ENCODE measurements around the gene GAS6. TPM values are rescaled to one million over a fixed set of nuclear protein-coding genes. Genes with fewer than 3 reads are reported as not detected.
"Not testable (repeated sequence)": the region's sequence is repeated elsewhere in the genome, so short reads cannot be mapped to it uniquely, and the experiment has no call there.

Gene GAS6
- total RNA-seq, 1 donor from 2014 or later, result 42.9 TPM

DNA sequence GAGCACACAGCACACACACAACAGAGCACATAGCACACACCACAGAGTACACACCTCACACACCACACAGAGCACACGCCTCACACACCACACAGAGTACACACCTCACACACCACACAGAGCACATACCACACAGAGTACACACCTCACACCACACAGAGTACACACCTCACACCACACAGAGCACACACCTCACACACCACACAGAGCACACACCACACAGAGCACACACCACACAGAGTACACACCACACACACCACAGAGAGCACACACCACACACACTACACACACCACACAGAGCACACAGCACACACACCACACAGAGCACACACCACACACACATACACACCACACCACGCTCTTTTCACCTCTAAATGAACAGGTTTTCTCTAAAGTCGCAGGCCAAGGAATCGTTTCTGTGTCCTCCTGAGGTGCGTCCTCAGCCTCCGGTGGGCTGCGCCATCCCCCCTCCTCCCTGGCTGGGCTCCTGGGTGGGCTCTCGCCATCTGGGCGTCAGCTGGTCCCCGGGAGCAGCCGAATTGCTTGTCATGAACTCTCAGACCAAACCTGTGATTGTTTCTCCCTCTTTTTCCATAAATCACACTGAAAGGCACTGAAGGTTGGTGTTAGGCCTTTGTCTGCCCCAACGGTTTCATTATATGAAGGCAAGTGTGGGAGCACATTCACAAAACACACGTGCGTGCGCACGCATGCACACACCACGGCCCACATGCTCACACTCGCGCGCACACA is 67.5 kb downstream of the GAS6 start:
- no peaks in the 10 kb centered on the region for H3K4me1 Mint-ChIP-seq (ENCODE audit: unreplicated experiment)
- no peaks in the 10 kb centered on the region for H3K36me3 Mint-ChIP-seq
- H3K9me3 Mint-ChIP-seq, result no peaks in the 10 kb centered on the region
- DNase-seq (ENCODE audit: extremely low spot score, unreplicated experiment), result no peak
- no peak overlapping the region for H3K27ac Mint-ChIP-seq
- no peaks in the 10 kb centered on the region for H3K27me3 Mint-ChIP-seq
- TF ChIP-seq, protein P1, sequence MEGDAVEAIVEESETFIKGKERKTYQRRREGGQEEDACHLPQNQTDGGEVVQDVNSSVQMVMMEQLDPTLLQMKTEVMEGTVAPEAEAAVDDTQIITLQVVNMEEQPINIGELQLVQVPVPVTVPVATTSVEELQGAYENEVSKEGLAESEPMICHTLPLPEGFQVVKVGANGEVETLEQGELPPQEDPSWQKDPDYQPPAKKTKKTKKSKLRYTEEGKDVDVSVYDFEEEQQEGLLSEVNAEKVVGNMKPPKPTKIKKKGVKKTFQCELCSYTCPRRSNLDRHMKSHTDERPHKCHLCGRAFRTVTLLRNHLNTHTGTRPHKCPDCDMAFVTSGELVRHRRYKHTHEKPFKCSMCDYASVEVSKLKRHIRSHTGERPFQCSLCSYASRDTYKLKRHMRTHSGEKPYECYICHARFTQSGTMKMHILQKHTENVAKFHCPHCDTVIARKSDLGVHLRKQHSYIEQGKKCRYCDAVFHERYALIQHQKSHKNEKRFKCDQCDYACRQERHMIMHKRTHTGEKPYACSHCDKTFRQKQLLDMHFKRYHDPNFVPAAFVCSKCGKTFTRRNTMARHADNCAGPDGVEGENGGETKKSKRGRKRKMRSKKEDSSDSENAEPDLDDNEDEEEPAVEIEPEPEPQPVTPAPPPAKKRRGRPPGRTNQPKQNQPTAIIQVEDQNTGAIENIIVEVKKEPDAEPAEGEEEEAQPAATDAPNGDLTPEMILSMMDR (conservative IDR thresholded peaks at IDR 0.05), result no peak
- no peak overlapping the region for H3K4me3 Mint-ChIP-seq

DNA sequence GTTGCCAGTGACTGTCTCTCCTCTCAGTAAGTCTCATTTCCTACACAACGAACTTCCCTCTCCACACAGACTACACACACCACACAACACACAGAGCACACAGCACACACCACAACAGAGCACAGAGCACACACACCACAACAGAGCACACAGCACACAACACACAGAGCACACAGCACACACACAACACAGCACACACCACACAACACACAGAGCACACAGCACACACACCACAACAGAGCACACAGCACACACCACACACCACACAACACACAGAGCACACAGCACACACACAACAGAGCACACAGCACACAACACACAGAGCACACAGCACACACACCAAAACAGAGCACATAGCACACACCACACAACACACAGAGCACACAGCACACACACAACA is 68.5 kb downstream of the GAS6 start:
- H3K27me3 Mint-ChIP-seq; H3K4me1 Mint-ChIP-seq (ENCODE audit: unreplicated experiment); H3K9me3 Mint-ChIP-seq; H3K4me3 Mint-ChIP-seq; H3K36me3 Mint-ChIP-seq; H3K27ac Mint-ChIP-seq; DNase-seq (ENCODE audit: extremely low spot score, unreplicated experiment): not testable (repeated sequence)

DNA sequence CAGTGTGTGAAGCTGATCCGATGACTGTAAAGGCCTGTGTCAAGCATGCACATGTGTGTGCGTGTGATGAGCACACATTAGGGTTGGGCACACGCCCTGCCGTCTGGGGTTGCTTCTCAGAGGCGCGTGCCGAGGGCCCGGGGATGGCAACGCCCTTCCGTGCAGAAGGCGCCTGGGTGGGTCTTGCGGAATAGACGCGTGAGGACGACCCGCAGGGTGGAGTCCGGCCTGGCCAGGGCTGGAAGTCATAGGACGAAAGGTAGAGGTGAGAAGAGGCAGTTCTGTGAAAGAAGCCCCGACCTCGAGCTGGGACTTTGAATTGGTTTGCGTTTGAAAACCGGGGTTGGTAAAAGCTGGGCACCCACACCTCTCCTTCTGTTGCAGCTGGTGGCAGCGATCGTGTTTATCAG is 69.1 kb downstream of the GAS6 start:
- TF ChIP-seq, protein P1 (conservative IDR thresholded peaks at IDR 0.05), result no peak
- no peaks in the 10 kb centered on the region for H3K9me3 Mint-ChIP-seq
- H3K27ac Mint-ChIP-seq, result no peak overlapping the region
- no peak for DNase-seq (ENCODE audit: extremely low spot score, unreplicated experiment)
- H3K4me1 Mint-ChIP-seq (ENCODE audit: unreplicated experiment), result no peaks in the 10 kb centered on the region
- H3K4me3 Mint-ChIP-seq, result no peak overlapping the region
- no peaks in the 10 kb centered on the region for H3K36me3 Mint-ChIP-seq
- H3K27me3 Mint-ChIP-seq, result peaks cover 1% of the 10 kb centered on the region

DNA sequence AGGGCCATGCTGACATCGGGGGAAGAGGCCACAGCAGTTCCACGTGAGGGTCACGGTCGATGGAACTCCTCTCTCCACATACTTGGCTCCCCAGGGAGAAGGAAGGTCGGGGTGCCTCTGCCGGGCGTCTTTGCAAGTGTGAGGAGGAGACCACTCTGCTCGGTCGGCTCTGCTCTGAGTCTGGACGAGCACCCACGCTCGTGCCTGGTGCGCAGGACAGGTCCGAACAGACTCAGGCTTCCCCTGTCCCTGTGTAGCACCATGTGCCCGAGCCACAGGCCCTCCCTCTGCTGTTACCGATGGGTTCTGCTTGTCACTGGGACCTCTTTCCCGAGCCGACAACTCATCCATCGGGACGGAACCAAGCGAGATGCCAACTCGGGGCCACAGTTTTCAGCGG is 69.8 kb downstream of the GAS6 start:
- TF ChIP-seq, protein P1 (conservative IDR thresholded peaks at IDR 0.05), result no peak
- H3K9me3 Mint-ChIP-seq, result no peaks in the 10 kb centered on the region
- no peaks in the 10 kb centered on the region for H3K4me1 Mint-ChIP-seq (ENCODE audit: unreplicated experiment)
- no peak overlapping the region for H3K27ac Mint-ChIP-seq
- DNase-seq (ENCODE audit: extremely low spot score, unreplicated experiment), result no peak
- no peaks in the 10 kb centered on the region for H3K36me3 Mint-ChIP-seq
- H3K4me3 Mint-ChIP-seq, result no peak overlapping the region
- H3K27me3 Mint-ChIP-seq, result peaks cover 6% of the 10 kb centered on the region

DNA sequence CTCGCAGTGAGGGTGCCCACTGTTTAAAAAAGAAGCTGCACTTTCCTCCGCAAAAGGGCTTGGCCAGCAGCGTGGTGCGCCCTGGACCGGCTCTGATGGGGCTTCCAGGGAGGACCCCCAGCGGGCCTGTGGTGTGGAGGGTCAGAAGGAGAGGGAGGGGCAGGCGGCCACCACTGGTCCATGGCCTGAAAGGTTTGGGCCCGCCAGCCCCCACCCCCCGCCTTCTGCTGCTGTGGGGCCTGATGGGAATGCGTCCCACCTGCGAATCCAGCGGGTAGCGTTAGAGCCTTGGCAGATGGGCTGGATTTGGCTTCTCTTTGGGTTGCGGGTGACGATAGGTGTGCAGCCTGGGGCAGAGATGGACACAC is 70.2 kb downstream of the GAS6 start:
- H3K27me3 Mint-ChIP-seq, result peaks cover 8% of the 10 kb centered on the region
- H3K4me1 Mint-ChIP-seq (ENCODE audit: unreplicated experiment), result no peaks in the 10 kb centered on the region
- DNase-seq (ENCODE audit: extremely low spot score, unreplicated experiment), result no peak
- no peaks in the 10 kb centered on the region for H3K9me3 Mint-ChIP-seq
- no peak overlapping the region for H3K4me3 Mint-ChIP-seq
- TF ChIP-seq, protein P1 (conservative IDR thresholded peaks at IDR 0.05), result no peak
- no peak overlapping the region for H3K27ac Mint-ChIP-seq
- no peaks in the 10 kb centered on the region for H3K36me3 Mint-ChIP-seq

DNA sequence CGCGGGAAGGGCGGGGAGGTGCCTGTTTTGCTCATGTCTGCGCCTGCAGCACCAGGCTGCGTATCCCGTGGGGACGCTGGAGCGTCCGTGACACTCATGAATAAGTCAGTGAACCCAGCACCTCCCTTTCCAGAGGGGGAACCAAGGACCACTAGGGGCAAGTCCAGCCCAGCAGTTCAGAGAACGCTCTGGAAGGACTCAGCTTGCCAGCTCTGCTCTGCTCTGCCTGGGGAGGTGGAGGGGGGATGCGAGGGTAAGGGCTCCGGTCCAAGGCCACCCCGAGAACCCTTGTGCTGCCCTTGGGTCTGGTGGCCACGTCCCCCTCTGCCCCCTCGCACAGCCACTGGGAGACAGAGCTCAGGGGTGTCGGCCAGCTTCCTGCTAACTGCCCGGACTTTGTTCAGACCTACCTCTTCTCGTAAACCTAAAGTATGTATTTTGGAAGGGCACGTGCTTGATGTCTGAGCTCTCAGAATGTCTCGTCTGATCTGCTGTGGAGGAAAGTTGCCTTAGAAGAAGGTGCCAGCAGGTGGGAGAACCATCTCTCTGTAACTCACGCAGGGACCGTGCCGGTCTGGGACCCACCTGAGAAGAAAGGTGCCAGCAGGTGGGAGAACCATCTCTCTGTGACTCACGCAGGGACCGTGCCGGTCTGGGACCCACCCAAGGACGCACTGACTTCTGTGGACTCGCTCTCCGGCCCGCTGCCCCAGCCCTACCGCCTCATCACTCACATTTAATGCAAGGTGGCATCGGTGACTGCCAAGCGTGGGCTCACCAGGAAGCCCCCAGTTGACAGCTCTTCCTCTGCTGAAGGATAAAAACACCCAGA is 70.8 kb downstream of the GAS6 start:
- H3K4me3 Mint-ChIP-seq, result no peak overlapping the region
- H3K36me3 Mint-ChIP-seq, result no peaks in the 10 kb centered on the region
- DNase-seq (ENCODE audit: extremely low spot score, unreplicated experiment), result no peak

More for the DNA sequence above, 70.8 kb downstream of the GAS6 start:
- Mint-ChIP-seq H3K27ac (no peak overlapping the region), H3K9me3 (no peaks in the 10 kb centered on the region), H3K4me1 (ENCODE audit: unreplicated experiment) (no peaks in the 10 kb centered on the region), H3K27me3 (peaks cover 8% of the 10 kb centered on the region)
- TF ChIP-seq, protein P1 (conservative IDR thresholded peaks at IDR 0.05), result no peak

All from type B pancreatic cell (in vitro differentiated cells).